DND-41 (cell line): ENCODE measurements around the gene SUMO3.

Experiments
- CTCF ChIP-seq: IDR thresholded peaks from 2 replicates; pipeline ENCODE4 v1.5.1; 2012; ENCODE audit warnings: borderline replicate concordance, low read length, moderate library complexity, mild to moderate bottlenecking; ENCODE audit not compliant: poor library complexity, severe bottlenecking; ENCODE audit errors: extremely low read depth
- EZH2 ChIP-seq: IDR thresholded peaks from 3 replicates; pipeline ENCODE4 v1.6.1; 2012; ENCODE audit warnings: borderline replicate concordance, low read depth, mild to moderate bottlenecking, moderate library complexity, low read length, inconsistent platforms; ENCODE audit not compliant: severe bottlenecking

GRCh38 chr21:44797775-44798174, 20.1 kb downstream of the SUMO3 start:
- no peak for TF ChIP-seq CTCF
- no peak for TF ChIP-seq EZH2
